Measurements from ENCODE around the gene HOXA6. TPM values are rescaled to one million over a fixed set of nuclear protein-coding genes. Genes with fewer than 3 reads are reported as not detected.

Gene HOXA6
- total RNA-seq, 2 donors from 2014 or later = 20.0 to 21.2 TPM

DNA sequence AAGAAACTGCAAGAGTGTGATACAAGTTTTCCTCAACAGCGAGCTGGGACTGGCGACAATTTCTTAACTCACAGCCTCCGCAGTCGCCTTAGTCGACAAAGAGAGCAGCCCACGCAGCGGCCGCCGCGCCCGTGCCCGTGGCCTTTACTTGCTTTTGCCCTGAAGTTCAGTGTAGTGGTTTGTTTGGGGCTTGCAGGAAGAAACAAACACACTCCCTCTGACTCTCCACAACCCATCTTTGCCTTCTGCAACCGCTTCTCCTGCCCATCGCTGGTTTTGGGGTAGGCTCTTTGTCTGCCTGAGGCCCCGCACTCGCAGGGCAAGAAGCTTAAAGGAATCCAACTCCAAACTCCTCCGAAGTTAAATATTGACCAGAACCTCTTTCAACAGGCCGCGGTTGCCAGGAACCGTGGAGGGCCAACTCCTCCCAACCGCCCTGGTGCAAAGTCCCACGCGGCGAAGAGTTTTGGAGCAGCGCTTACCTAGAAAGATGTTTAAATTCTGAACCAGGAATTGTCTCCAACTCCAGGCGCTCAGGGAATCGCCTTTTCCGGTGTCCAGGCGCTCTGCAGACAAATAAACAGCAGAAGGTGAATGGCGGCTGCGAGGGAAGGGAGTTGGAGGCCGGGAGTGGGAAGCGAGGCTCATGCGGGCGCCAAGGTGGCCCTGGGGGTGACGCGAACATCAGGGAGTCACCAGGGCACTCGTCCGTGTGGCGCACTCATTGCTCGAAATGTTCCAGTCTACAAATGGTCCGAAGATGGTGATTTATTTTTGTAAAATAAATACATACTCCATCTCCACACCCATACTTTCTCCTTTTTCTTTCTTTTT is 25.3 kb downstream of the HOXA6 start:
- ATAC-seq (peak; percentile 78), DNase-seq (peak; percentile 77 to 80)
- intact Hi-C loops (cut with DNase I, micrococcal nuclease) = no loop called here

DNA sequence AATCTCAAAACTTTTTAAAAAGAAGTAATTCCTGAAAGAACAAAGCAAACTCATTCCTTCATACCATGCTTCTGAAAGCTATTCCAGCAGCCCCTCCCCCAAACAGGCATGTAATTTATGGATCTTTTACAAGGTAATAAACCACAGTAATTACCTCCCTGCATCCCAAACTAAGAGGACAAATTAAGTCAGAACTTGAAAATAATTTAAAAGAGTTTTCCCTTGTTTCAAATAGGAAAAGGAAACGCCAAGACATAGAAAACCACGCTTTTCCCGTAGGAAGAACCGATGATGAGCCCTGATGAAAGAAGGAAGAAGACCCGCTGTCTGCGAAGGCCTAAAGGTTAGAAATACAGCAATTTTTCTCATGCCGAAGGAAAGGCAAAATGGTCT is 25.9 kb downstream of the HOXA6 start:
- intact Hi-C loops (cut with DNase I, micrococcal nuclease) = no loop called here
- peak in 1 of 2 donors; percentile 36 for DNase-seq
- peak; percentile 24 for ATAC-seq

DNA sequence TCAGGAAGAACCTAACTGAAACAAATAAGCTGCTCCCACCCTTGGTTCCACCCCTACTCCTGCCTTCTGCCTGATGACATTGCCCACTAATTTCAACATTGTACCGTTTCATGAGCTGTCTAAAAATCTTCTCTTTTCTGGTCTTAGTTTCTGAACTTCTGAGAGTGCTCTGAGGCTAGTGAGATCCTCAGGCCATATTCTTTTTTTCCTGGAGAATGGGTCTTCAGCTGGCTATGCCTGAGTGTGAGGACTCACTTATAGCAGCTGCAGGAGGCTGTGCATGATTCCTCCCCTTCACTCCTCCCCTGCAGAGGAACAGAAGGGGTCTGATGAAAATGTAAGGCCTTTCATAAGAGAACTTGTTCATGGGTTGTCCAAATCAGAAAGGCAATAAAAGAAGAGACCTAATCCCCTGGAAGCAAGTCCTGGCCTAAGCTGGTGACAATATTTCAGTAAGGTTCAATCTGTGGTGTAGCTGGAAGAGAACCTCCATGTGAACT is 28.1 kb downstream of the HOXA6 start:
- intact Hi-C loops (cut with DNase I, micrococcal nuclease) = no loop called here
- no peak for DNase-seq
- no peak for ATAC-seq

DNA sequence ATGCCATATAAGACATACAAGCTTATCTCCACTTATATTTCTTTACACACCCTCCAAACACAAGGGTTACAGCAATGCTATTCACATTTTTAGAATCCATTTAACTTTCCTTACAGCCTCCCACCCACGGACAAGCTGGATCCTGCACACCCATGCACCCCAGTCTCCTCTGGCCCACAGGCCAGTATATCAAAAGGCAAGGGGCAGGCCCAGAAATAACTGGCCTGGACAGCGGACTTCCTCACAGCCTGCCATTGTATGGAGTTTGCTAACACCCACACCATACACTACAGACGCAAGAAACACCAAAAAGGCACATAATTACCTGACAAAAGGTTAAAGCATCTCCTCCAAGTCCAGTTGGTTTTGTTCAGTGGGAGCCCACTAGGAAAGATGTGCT is 29.0 kb downstream of the HOXA6 start:
- intact Hi-C loops (cut with DNase I, micrococcal nuclease) = no loop called here
- no peak for ATAC-seq
- DNase-seq = no peak

DNA sequence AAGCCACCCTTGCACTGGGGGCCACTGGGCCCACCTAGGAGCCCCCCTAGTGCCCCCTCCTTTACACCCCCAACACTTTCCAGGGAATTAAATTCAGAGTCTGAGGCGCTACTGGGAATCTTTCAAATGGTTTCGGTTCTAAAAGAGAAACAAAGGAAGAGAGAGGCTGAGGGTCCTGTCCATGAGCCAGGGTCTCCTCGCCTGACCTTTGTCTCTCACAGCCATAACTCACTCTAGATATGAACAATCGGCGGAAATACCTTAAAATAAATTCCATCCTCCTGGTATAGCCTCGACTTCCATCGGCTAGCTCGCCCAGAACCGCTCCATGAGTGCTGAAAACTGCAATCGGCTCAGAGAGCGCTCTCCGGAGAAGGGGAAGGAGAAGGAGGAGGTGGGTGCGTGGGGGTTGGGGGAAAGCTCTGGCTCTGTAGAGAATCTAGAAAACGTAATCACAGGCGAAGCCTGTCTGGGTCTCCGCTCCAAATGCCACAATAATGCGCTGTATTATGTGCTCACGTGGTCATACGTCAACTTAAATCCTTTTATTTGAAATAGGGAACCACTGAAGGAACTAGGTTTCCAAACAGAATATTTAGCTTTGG is 29.6 kb downstream of the HOXA6 start:
- ATAC-seq (no peak), DNase-seq (no peak)
- intact Hi-C loops (cut with DNase I, micrococcal nuclease) = no loop called here

DNA sequence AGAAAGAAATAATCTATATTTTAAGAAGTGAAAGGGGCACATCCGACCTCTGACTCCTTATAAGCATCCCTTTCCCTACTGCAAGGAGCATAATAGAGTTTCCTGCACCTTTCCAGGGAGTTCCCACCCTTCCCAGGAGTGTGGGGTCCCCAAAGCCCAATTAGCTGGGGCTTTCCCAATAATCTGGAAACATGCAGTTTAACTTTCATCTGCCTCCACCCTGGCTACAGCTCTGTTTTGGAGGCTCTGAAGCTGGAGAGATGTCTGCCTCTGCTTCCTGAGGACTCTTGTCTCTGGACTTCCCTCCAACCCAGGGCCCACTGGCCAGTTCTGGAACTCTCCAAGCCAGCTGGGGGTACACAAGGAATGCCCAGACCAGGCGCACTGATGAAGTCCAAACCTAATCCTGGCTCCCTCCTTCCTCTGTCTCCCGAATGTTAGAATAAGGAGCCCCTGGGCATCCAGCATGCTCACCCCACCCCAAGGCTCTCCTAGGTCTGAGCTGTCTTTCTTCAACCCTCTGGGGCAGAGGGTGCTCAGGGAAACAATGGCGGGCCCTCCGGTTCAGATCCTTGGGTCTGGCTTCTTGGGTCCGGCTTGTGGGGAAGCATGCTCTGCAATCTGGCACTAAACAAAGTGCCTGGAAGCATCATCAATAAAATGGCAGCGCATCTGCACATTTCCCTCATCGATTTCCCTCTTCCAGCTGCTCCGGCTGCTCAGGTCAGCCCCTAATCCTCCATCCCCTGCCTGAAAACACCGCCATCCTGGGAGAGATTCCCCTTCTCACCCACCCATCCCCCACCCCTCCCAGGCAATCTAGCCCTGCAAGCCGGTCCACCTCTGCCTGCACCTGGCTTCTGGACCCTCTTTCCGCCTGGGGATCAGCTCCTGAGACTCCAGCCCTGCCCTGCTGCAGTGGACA is 30.4 kb downstream of the HOXA6 start:
- no peak for DNase-seq
- intact Hi-C loops (cut with DNase I, micrococcal nuclease) = no loop called here
- no peak for ATAC-seq

DNA sequence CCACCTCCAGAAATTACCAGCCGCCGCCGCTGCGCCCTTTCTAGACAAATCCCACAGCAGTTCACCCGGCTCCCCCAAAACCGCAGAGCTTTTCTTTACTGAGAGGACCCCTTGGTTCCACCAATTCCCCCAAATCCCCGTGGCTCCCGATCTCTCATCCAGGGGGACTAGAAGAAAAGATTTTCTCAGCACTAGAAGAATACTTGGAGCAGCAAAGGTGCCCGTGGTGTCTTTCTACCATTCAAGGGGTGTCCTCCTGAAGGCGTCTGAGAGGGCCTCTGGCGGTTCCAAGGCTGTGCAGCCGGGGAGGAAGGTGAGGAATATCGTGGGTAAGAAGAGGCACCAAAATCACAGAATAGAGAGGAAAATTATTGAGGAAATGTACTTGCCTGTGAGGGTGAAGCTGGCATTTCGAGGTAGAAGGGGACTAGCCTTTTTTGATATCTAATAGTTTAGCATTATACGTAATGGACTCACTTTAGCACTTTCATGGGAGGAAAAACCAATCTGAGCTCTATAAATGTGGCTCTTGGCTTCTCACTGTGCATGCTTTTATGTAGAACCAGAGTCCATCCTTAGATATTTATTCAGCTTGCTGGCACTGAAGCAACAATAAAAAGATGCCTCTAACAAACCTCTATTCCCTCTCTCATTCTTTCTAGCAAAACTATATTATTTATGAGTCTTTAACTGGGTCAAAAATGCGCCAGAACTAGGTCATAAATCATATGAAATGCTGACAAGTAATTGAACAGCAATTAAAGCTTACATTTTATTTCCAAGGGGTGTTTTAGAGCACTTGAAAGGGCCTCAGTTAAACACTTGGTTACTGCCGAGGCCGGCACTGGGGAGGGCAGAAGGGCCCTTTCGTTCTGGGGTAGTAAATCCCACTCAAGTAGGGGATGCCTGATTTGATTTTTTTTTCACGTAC is 31.3 kb downstream of the HOXA6 start:
- intact Hi-C loops (cut with DNase I, micrococcal nuclease) = no loop called here
- ATAC-seq (no peak), DNase-seq (no peak)

DNA sequence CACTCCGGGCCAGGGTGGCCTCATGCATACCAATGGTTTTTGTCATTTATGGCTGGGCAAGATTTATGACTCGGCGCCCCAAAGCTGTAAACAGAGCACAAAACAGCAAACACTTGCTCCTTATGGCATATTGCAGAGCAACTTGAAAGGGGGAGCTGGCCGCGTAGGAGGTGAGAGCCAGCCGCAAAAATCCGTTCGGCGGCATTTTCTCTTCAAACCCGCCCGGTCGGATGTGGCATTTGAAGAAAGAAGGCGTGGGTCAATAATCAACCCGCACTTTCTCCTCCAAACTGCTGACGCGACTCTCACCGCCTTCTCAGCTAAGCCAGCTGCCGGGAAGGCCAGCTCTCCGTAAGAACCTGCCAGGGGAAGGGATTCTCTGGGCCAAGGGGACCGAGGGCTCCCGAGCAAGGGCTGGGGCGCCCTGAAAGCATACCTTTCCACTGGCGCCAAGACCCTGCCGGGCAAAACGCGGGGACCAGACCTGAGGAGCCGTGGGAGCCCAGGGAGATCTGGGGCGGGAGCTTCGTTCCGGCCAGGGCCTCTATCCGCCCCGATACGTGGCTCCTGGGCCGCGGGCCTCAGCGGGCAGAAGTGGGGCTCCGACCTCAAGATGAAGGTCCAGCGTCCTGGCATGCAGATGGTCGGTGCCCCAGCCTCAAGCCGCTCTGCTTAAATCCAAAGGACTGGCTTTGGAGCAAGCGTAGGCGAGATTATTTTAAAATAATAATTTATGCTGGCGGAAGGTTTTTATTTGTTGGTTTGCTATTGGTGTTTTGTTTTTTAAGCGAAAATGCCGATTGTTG is 32.1 kb downstream of the HOXA6 start:
- peak; percentile 66 to 74 for DNase-seq
- intact Hi-C loops (cut with DNase I, micrococcal nuclease) = no loop called here
- ATAC-seq = peak; percentile 34

DNA sequence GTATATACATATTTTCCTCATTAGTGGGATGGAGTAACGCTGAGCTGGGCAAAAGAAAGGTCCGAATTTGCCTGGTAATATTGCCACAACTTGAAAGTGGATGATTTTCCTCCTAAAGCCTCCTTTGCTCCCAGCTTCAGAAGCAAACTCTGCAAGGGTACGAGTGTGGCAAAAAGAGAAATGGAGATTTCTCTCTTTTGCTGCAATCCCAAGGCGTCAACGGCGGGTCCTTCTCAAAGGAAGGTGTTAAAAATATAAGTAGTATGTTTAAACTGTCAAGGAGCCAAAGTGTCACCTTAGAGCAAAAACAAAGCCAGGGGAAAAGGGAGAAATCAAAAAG is 32.7 kb downstream of the HOXA6 start:
- no peak for ATAC-seq
- intact Hi-C loops (cut with DNase I, micrococcal nuclease) = no loop called here
- DNase-seq = no peak

DNA sequence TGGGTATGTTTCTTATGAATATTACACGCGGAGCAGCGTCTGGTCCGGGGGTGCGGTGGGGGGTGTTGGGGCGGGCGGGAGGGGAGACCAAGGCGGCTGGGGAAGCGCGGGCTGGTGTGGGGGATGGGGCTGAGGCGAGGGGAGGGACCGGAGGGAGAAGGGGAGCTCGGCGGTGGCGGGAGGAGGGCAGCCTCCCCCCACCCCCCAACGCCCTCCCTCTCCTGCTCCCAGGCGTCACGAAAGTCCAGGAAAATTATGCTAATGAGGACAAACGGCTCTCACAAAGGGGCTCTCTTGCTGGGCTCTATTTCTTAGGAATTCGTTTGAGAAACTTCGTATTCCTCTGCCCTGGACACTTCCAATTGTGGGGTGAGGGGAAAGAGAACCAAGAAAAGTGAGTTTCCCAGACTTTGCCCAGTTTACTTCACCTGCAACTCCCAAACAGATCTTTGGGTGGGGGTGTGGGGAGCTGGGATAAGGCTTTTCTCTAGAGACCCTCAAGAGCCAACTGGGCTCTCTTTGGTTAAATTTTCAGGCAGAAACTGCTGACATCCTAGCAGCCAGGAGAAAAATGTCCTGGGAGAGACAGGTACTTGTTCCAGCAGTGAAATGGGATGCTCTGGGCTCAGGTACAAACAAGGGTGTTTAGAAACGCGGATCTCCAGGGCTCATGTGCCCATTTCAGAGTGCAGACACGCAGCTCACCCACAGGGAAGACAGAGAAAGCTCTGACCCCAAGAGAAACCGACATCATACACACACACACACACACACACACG is 33.4 kb downstream of the HOXA6 start:
- peak; percentile 19 for ATAC-seq
- DNase-seq = peak; percentile 66 to 76
- intact Hi-C loops (cut with DNase I, micrococcal nuclease) = no loop called here

DNA sequence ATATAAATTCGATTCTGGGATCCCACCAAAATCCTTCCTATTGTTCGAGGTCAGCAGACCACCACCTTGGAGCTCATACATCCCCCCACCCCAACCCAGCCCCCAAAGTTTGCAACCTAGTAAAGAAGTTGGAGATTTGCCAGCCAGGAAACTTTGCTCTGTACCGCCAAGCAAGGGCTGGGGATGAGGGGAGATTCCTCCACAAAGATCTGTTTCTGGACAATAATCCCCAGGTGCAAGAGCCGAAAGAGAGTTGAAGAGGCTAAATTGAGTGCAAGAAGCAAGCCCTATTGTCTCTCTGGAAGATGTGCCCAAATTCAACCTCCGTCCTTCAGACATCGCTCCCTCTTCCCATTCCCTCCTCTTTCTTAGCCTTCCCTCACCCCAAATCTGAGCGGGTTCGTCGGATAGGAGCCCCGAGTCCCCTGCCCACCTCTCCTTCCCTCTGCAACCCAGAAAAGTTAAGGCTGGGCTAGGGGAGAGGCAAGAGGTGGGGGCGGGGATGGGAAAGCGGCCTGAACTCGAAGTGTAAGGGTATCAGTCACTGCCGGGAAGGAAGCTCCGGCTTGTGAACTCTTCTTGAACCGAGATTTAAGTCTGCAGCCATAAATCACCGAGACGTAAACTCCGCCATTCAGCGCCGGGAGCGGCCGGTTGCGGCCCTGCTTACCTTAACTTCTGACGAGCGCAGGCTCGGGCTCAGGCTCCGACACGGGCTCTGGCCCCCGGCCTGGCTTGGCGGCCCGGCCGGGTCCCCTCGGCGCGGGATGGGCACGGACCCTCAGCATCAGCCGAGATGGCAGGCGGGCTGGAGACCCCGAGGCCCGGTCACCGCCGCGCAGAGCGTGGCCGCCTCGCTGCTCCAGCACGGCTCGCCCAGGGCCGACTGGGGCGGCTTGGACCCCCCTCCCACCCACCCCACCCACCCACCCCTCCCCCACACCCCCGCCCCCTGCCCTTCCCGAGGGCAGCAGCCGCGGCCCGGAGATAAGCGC is 34.3 kb downstream of the HOXA6 start:
- peak; percentile 61 for ATAC-seq
- DNase-seq = peak; percentile 82 to 85

DNA sequence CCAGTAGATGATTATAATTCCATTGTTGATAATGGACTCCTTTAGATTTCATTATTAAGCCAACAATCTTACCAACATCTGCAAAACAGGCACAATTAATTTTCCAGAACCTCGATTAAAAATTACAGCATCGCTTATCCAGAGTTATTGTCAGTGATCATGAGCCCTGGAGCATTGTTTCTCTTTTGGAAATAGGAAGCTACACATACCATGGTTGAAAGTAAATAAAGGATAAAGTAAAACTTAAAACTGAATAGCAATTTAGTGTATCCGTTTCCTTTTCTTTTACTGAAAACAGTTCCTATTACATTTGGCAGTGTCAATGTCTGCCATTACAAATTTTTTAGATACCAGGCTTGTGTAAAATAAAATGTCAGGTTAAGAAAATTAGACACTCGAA is 35.2 kb downstream of the HOXA6 start:
- ATAC-seq (no peak), DNase-seq (no peak)
- intact Hi-C loops (cut with DNase I, micrococcal nuclease) = no loop called here

More for the DNA sequence above, 34.3 kb downstream of the HOXA6 start:
- intact Hi-C loops (cut with DNase I, micrococcal nuclease) = no loop called here

DNA sequence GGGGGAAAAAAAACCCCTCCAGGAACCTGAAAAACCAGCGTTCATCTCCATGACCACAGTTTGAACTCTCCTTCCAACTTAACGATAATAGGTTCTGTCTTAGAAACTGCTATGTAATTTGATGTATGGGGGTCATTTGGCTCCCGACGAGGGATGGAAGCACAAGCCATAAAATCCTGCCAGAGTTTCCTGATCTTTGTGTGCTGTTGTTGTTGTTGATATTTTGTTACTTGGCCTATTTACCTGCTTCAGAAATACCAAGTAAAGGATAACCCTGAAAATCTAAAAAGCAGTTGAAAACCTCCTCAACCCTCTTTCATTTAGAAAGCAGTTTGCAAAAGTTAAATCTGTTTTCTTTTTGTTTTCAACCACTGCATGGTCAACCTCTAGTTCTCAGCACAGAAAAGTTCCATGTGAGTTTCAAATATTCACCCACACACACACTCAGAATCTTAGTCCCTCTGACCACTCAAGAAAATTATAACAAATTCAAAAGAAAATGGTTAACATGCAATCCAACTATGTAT is 35.8 kb downstream of the HOXA6 start:
- ATAC-seq = no peak
- intact Hi-C loops (cut with DNase I, micrococcal nuclease) = no loop called here
- DNase-seq = no peak

DNA sequence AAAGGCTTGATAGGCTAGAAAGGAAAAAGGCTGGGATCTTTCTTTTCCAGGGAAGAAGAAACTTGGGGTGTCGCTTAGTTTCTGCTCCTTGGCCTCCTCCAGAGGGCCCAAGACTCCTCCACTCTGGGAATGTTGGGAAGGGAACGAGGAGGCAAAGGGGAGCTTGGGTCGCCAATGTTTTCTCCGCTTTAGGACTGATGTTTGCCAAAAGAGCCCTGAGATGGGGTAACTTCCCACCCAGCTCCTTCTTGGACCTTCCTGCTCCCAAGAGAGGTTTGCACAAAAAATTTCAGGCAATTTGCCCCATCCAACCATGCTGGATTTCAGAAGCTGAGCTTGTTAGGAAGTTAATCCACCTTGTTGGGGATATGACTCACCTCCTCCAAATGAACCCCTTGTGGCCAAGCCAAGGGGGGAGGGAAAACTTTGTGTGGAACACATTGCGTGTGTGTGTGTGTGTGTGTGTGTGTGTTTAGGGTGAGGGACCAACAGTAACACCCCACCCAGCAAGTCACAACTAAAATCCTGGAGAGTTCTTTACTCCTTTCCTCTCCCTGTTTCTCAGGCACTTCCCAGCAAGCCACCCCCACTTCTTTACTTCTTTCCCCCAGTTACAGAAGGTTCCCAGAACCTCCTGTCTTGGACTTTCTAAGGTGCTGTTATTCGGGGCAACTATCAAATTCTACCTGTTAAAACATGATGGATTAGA is 36.4 kb downstream of the HOXA6 start:
- DNase-seq (peak in 1 of 2 donors; percentile 61), ATAC-seq (no peak)
- intact Hi-C loops (cut with DNase I, micrococcal nuclease) = no loop called here
